ENCODE measurements around the gene ETFA.
"Not testable (repeated sequence)": the region's sequence is repeated elsewhere in the genome, so short reads cannot be mapped to it uniquely, and the experiment has no call there.

- TF ChIP-seq POLR2A (IDR thresholded peaks at IDR 0.05; ENCODE audit: low read length); CTCF (IDR thresholded peaks at IDR 0.05); USF2 (IDR thresholded peaks at IDR 0.05); MAFK (IDR thresholded peaks at IDR 0.05; ENCODE audit: partially characterized antibody); POLR2AphosphoS2 (conservative IDR thresholded peaks at IDR 0.05; ENCODE audit: low read length): not testable (repeated sequence)
Observed at GRCh38 chr15:76294463-76294862, 16.8 kb downstream of the ETFA start.

Data from A549 (cell line).